Endothelial cell of hepatic sinusoid (primary cell): ENCODE measurements around the gene CDH22.

Source experiments
- in situ Hi-C: cut with HindIII; loops from 2 replicates; pipeline ENCODE4 v1.10.0; 2017; ENCODE audit warnings: low sequenced_read_pairs

The CDH22 gene

DNA sequence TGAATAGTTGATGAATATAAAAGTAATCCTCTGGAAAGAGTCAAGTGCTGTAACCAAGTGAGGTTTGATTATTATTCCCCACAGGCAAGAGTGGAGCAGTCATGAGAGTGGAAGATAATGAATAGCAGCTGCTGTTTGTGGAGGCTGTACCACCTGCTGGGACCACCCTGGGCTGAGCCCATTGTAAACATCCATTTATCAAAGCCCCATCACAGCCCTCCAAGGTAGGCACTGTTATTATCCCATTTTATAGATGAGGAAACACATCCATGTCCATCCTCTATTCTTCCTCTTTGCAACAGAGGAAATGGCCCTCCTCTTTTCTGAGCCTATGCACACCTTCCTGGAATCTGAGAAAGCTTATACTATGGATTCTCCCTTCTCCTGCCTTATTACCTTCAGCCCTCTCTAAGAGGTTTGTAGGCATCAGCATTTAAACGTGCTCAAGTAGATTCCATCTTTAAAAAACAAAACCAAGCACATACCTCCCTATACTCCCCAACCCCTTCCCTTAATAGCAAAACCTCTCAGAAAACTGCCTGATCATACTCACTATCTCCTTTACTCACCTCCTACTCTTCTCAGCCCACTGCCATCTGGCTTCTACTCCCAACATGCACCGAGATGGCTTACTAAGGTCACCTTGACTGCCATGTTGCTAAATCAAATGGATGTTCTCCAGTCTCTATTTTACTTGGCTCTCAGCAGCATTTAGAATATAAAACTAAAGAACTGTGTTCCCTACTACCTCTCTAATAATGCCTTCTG is 37.1 kb downstream of the CDH22 start:
- in situ Hi-C loops = loop anchor here (5.0 kb wide), 1 partner anchor 69 kb away; no protein-coding TSS in a partner anchor

DNA sequence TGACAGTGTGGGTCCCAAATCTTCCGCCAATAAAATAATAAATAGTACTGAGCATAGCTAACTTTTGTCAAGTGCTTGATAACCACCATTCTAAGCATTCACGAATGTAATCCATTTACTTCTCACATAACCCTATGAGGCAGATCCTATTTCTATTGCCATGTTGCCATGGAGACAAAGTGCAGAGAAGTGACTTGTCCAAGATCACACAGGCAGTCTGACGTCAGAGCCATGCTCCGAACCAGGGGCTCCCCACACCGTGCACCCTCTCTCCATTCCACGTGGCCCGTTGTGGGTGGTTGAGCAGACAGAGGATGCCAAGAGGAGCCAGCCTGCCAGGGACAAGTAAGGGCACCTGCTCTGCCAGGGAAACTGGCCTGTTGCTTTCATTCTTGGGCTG is 38.9 kb downstream of the CDH22 start:
- in situ Hi-C loops = no loop called here

DNA sequence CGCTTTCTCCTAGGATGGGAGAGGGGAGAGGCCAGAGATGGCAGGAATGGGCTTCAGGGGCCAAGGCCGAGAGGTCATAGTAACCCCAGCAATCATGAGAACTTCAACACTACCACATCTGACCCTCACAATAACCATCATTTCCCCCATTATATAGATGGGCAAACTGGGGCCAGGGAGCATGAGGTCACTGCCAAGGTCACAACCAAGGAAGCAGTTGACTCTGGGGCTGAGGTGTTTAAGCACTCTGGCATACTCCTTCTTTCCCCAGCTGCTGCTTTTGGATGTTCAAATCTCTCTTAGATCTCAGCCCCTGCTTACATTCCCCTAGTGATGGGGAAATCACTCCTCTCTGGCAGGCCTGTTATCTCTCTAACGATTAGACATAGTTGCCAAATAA is 39.6 kb downstream of the CDH22 start:
- in situ Hi-C loops = no loop called here

DNA sequence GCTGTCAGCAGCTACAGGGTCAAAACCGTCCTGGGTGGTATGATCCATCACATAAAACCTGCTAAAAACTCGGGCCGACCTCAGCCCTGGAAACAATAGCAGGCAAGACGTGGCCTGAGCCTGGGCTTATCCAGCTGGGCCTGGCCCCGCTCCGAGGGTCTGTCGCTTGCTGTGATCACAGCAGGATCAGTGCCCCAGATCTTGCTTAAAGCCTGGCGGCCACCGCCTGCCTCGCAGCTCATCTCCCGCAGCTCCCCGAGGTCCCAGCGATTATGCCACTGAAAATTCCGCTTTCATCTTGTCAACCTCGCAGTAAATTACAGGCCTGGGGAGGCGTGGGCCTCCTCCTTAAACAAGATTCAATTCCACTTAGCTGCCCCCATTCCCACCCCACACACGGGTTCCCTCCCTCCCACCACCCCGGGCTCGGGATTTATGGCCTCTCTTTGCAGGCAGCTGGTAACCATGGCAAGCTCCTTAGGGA is 40.1 kb downstream of the CDH22 start:
- in situ Hi-C loops = no loop called here

DNA sequence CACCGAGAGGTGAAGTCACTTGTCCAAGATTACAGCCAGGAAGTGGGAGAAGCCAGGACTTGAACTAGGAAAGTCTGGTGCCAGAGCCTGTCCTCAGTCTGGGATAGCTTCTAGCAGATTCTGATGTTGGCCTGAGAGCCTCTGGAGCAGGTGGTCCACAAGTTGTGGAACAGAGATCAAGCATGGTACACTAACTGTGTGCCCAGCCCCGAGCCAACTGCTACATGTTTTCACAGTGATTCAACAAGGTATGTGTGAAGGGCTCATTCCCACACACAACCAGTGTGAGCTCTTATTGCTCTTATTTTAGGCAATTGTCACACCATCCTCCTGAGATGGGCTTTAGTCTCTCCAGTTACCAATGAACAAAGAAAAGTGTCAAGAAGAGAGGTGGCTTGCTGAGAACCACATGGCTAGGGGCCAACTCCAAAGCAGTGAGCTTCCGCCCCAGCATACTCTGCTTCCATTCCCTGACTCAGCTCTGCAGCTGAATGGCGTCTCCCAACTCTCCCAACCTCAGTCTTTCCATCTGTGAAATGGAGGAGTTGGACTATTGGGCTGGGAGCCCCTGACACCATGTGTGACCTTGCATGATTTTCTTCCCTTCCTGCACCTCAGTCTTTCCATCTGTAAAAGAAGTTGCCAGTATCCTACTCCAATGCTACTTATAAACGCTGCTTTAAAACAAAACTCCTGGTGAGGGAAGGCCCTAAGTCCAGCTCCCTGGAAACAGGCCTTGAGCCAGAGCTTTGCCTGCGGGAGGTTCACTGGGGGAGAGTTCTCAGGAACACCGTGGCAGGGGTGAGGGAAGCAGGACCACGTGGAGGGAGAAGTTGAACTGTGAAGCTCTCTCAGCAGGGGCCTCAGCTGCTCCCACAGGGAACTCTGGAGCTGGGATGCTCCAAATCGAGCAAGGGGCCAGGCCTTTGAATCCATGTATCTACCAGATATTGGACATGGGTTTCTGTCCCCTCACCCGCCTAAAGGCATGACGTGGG is 40.9 kb downstream of the CDH22 start:
- in situ Hi-C loops = no loop called here

DNA sequence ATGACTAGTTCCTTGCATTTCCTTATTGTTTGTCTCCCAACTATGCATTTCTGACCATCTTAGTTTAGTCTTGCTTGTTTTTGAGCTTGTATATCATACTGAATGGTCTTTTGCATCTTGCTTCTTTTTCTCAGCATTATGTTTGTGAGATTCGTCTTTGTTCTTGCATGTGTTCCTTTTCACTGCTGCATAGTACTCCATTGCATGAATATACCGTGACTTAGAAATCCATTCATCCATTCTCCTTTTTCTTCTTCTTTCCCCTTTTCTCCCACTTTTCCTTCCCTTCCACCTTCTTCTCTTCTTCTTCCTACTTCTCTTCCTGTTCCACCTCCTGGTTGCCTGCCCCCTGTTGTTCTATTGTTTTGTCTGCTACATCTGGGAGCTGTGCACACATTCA is 42.8 kb downstream of the CDH22 start:
- in situ Hi-C loops = no loop called here

DNA sequence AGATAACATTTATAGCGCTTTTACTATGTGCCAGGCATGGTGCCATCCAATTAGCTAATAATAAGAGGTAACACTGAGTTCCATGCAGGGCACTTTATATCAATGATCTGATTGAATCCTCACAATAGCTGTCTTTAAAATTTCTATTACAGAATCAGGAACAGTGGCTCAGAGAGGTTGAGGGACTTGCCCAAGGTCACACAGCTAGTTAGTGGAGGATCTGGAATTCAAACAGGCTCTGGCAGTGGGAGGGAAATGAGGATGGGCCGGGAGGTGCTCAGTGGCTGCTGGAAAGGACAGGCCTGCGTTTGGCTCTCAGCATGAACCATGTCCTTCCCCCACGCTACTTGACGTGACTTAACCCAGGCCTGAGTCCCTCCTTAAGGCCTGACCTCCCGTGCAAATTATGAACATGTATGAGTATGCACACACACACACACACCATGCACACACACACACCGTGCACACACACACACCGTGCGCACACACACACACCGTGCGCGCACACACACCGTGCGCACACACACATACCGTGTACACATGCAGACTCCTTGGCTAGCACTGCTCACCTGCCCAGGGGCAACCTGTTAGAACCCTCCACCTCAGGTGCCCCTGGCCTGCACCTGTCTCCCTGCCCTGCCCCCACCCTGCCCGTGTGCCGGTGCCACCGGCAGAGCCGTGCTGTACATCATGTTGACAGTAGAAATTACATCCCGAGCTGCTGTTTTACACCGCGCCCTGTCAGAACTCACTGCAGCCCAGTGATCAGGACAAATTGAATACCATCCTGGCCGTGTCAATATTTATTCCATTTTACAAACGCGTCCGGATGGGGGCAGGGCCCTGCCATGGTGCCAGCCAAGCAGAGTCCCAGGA is 43.7 kb downstream of the CDH22 start:
- in situ Hi-C loops = no loop called here

DNA sequence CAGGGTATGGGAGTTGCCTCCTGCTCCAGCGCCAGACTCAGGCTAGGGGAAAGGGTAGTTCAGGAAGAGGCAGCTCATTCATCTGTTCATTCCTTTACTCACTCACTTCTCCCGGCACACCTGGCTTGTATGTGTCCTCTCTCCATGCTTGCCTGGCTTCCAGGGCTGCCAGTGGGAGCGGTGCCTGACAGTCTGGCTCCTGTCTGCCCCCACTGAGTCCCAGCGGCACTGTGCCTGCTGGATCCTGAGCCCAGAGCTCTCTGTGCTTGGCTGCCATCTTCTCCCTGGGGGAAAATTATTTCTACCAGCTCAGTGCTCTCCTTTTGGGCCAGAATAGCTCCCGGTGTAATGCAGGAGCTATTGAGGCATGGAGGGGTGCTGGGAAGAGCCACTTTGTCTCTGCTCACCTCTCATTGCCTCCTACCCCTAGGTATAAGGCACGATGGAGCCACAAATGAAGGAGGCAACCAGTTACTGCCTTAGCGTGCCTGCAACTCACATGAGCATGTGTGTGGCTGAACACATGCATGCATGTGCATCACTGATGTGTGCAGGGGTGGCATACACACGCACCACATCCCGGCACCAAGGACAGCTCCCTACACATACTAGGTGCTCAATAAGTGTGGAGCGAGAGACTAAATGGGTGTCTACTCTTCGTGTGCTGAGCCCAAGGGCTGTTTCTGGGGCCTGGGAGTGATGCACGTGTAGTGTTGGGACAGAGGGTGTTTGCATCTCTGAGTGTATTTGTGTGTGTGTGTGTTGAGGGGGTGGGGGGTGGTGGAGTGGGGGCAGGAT is 46.6 kb downstream of the CDH22 start:
- in situ Hi-C loops = no loop called here

DNA sequence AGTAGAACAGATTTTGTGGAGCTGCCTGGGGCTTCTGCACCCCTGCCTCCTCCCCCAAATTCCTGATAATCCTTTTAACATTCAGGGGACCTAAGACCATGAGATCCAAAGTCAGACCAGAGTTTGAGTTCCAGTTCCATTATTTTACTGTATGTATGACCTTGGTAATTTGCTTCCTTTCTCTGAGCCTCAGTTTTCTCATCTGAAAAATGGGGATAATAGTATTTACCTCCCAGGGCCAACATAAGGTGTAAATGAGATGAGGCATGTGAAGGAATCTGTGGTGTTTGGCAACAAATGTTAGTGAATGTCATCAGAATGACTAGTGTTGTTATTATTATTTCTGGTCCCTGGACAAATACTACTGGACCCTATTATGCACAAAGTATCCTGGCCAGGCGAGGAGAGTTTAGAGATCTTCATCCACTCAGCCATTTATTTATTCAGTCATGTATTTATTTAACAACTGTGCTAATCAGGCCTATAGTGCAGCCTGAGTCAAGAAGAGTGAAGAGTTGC is 47.3 kb downstream of the CDH22 start:
- in situ Hi-C loops = no loop called here

DNA sequence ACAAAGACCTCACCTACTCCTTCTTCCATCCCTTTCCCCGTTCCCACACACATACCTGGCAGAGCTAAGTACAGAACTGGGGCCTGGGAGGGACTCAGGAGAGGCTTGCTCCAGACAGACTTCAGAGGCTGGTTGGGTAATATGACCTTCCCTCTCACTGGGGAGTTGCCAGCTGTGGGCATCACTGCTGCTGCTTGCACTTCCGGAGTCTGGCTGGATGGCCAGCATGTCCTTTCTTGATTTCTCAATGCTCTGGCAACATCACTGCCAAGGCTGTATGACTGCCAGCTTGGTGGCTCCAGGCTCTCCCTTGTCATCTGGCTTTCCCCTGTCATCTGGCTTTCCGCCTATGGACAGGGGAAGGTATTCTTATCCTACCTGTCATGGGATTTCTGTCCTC is 47.8 kb downstream of the CDH22 start:
- in situ Hi-C loops = no loop called here

DNA sequence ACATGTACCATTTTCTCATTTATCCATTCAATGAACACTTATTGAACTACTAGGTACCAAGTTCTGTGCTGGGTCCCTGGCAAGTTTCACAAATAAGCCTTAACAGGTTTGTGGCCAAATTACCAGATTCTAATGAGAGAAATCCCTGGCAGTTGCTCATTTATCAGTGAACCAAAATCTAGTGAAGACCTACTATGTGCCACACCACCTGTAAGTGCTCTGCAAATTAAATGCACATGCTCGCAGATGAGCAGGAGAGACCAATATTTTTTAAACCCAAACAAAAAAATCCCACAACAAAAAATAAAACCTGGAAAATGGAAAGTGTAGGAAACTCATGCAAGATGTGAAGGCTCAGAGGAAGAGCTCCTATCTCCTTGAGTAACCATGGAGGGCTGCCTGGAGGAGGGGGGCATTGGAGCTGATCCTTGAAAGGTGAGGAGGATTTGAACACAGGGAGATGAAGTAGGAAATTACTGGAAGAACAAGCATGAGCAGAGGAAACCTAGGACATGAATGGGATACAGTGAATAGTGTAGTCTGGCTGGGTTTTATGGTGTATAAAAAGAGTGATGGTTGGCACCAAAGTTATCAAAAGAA is 48.9 kb downstream of the CDH22 start:
- in situ Hi-C loops = no loop called here

DNA sequence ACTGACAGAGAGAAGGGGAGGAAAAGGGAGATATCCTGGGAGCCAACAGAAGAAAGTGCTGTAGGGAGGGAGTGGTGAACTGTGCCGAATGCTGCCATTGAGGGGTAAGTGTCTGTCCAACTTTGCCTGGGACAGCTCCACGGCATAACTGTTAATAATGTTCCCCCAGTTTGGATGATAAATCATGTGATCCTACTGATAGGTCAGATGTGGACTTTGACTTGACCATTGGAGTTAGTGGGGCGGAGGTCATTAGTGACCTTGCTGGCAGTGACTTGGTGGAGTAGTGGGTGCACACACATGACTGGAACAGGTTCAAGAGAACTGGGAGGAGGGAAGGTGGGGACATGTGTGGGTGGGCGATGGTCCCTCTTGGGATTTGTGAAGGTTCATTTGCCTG is 50.4 kb downstream of the CDH22 start:
- in situ Hi-C loops = no loop called here

DNA sequence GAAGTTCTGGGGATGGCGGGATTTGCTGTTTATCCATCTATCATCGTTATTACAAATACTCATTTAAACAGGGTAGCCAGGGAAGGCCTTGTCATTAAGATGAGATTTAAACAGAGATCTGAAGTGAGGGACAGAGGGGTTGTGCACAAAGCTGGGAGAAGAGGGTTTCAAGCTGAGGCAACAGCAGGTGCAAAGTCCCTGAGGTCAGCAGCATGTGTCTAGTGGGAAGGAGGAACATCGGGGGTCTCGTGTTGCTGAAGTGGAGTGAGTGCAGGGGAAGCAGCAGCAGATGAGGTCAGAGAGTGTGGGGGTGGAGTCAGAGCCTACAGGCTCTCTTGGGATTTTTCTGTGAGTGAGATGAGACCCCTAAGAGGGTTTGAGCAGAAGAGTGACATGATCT is 52.0 kb downstream of the CDH22 start:
- in situ Hi-C loops = no loop called here

DNA sequence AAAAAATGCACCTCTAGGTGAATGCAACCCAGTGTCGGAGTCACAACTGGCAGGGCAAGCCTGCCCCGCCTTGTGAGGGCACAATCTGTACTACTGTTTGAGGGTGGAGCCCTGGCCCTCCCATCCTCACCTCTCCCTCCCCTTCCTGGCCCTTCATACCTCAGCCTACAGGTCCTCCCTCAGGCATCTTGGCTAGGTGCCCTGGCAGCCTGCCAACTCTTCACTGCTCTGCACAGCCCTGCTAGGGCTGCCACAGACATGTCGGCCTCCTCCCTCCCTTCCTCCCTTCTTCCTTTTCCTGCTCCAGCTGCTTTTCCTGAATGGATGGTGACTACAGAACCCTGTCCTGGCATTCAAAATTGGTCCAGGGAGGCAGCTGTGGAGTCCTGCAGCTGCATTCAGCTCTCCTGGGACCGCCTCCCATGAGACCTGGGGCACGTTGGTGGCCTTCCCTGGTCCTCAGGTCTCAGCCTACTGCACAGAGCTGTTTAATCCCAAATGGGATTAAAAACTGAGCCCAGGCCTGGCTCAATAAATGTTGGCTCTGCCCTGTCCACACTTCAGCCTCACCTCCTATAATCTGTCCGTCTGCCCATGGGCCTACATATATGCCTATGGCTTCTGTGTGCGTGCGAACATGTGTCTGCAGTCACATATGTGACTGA is 52.7 kb downstream of the CDH22 start:
- in situ Hi-C loops = no loop called here

DNA sequence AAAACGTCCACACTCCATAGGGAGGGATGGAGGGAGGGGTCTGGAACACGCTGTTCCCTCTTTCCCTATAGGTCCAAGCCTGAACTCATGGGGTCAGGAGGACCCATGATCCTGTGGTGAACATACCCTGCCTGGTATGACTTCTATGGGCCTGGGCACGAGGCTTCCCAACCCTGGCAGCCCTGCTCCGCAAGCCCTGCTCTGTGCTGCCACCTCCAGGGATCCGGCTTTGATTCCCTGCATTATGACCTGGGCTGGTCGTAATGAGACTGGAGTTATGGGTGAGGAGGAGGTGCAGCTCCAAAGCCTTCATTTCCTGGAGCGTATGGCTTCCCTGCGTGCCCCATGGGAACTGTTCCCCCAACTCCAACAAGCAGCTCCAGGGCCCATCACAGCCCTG is 54.9 kb downstream of the CDH22 start:
- in situ Hi-C loops = no loop called here

DNA sequence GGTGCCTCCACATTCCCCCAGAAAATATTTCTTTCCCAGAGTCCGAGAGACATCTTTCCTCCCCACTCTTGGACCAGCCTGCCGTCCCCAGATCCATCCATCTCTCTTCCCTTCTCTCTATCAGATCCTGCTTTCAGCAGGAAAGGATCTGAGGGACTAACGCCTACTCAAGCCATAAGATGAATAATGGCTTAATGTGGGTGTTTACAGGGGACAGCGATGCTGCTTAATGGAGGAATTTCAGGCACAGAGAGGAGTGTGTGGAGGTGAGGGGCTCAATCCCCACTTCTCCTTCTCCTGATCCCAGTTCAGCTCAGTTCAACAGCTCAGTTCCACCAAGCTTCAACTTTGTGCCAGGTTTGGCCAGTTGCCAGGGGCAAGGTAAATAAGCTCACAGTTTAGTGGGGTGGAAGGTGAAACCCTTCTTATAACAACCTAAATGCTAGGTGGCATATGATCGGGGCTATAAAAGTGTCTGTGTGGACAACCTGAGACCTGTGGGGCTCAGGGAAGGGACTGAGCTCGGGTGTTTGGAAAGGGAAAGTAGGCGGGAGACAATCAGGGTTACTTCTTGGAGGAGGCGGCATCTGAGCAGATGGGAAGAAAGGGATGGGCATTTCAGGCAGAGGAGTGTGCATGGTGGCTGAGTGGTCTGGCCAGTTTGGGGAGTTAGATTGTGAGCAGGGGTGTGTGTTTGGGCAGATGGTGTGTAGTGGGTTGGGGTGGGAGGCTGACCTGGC is 55.8 kb downstream of the CDH22 start:
- in situ Hi-C loops = no loop called here

DNA sequence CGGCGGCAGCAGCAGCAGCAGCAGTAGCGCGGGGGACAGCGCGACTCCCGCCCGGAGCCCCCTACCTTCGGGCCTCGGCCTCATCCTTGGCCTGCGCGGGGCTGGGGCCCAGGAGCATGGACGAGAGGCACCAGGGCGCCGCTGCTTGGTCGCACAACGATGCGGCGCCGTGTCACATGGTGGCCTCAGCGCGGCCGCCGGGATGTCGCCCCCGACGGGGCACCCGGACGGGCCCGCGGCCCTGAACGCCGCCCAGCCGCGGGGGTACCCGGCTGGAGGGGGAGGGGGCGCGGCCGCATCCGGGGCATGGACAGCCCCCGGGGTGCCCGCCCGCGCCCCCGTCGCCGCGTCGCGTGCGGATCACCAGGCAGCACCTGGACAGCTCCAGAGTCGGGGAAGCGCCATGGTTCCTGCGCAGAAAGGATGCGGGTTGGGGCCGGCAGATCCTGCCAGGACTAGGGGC is 57.1 kb downstream of the CDH22 start:
- in situ Hi-C loops = no loop called here

DNA sequence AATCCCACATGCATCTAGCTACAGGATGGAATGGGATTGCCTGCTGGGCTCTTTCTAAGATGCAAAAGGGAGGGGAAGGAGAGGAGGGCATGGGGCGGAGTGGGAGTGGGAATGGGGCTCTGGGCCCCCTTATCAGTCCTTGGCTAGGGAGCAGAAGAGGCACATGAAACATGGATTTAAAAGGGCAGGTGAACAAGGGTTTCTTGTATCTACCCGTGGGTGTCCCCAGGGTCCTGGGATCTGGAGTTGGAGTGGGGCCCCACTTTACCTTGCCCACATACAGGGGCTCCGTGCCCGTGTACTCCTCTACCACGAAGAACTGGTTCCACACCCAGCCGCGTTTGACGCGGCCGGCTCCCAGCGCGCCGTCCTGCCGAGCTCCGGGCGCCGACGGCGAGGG is 57.5 kb downstream of the CDH22 start:
- in situ Hi-C loops = no loop called here
